HG03378 (cell line): ENCODE data around the gene OR10A7.
A peak's percentile ranks its signal among the peaks of the same experiment; 100 is the strongest.
"Not testable (repeated sequence)": the region's sequence is repeated elsewhere in the genome, so short reads cannot be mapped to it uniquely, and the experiment has no call there.

Experiments
- ATAC-seq: cut with Tn5 transposase; IDR thresholded peaks from one replicate; pipeline ENCODE4 v1.9.1; 2021; ENCODE audit warnings: mild to moderate bottlenecking, moderate library complexity; ENCODE audit not compliant: unreplicated experiment

The OR10A7 gene

GRCh38 chr12:55220725-55221124 lies at the start of gene OR10A7:
Gene OR10A7 (plus strand): TSS chr12:55221025. CDS start chr12:55221025, 0 bp downstream.
- no peak for ATAC-seq

GRCh38 chr12:55171445-55171844 lies 49.4 kb upstream of the OR10A7 start:
- ATAC-seq: no peak

GRCh38 chr12:55171846-55172245 lies 49.0 kb upstream of the OR10A7 start:
- not testable (repeated sequence) for ATAC-seq

- no peak for ATAC-seq
These were observed 48.1 kb upstream of the OR10A7 start for GRCh38 chr12:55172686-55173085.

GRCh38 chr12:55173456-55173855 lies 47.4 kb upstream of the OR10A7 start:
- no peak for ATAC-seq

- no peak for ATAC-seq
These were observed 32.3 kb upstream of the OR10A7 start for GRCh38 chr12:55188573-55188972.

- peak; percentile 93 for ATAC-seq
These were observed 31.8 kb upstream of the OR10A7 start for GRCh38 chr12:55188974-55189556.

- ATAC-seq: no peak
These were observed 26.4 kb upstream of the OR10A7 start for GRCh38 chr12:55194382-55194781.

- no peak for ATAC-seq
These were observed 5.7 kb downstream of the OR10A7 start for GRCh38 chr12:55226523-55226922.

GRCh38 chr12:55227643-55228042 lies 6.8 kb downstream of the OR10A7 start:
- no peak for ATAC-seq

GRCh38 chr12:55244309-55244708 lies 23.5 kb downstream of the OR10A7 start, which contains the start of gene OR6C74:
Gene OR6C74 (plus strand): TSS chr12:55244609. CDS start chr12:55247288, 2,679 bp downstream.
- ATAC-seq: no peak

GRCh38 chr12:55246159-55246558 lies 25.3 kb downstream of the OR10A7 start:
- ATAC-seq: no peak

- no peak for ATAC-seq
These were observed 30.1 kb downstream of the OR10A7 start for GRCh38 chr12:55250944-55251343.

- ATAC-seq: no peak
These were observed 32.5 kb downstream of the OR10A7 start for GRCh38 chr12:55253281-55253680.

- no peak for ATAC-seq
These were observed 36.0 kb downstream of the OR10A7 start for GRCh38 chr12:55256831-55257230.

GRCh38 chr12:55258303-55258702 lies 37.5 kb downstream of the OR10A7 start:
- no peak for ATAC-seq
